Stimulated activated CD8-positive, alpha-beta memory T cell treated with anti-CD3 and anti-CD28 coated beads, Interleukin-15, amount 100 ng/mL, for 48 hours (primary cell): Measurements from ENCODE around the gene SSB.
"Not testable (repeated sequence)": the region's sequence is repeated elsewhere in the genome, so short reads cannot be mapped to it uniquely, and the experiment has no call there.

Source experiments
- DNase-seq, 2 donors: peaks; one replicate each; pipeline ENCODE4 v3.0.0-alpha.2; 2020; ENCODE audit warnings: low read depth in 2 of 2

The SSB gene

GRCh38 chr2:169798718-169799592, at the start of gene SSB:
SSB (plus strand) TSS chr2:169798871; CDS start chr2:169800961, 2,090 bp downstream.
- DNase-seq: peak; percentile 96 to 97

- DNase-seq: no peak
Observed at GRCh38 chr2:169752752-169753151, 45.9 kb upstream of the SSB start.

GRCh38 chr2:169755083-169755870, 43.4 kb upstream of the SSB start:
- no peak for DNase-seq

GRCh38 chr2:169756342-169756741, 42.3 kb upstream of the SSB start:
- no peak for DNase-seq

GRCh38 chr2:169757356-169757755, 41.3 kb upstream of the SSB start:
- DNase-seq: no peak

- DNase-seq: no peak
Observed at GRCh38 chr2:169757778-169758177, 40.9 kb upstream of the SSB start.

GRCh38 chr2:169759987-169760386, 38.7 kb upstream of the SSB start:
- no peak for DNase-seq

- DNase-seq: not testable (repeated sequence)
Observed at GRCh38 chr2:169760798-169761197, 37.9 kb upstream of the SSB start.

GRCh38 chr2:169761251-169761969, 37.3 kb upstream of the SSB start:
- no peak for DNase-seq

- no peak for DNase-seq
Observed at GRCh38 chr2:169761970-169762292, 36.7 kb upstream of the SSB start.

- no peak for DNase-seq
Observed at GRCh38 chr2:169765523-169765922, 33.1 kb upstream of the SSB start.

GRCh38 chr2:169767243-169767888, 31.3 kb upstream of the SSB start:
- DNase-seq: peak; percentile 10 to 21

- DNase-seq: no peak
Observed at GRCh38 chr2:169768262-169768995, 30.2 kb upstream of the SSB start.

GRCh38 chr2:169771021-169771420, 27.6 kb upstream of the SSB start:
- DNase-seq: no peak

- DNase-seq: no peak
Observed at GRCh38 chr2:169771612-169772011, 27.1 kb upstream of the SSB start.

- no peak for DNase-seq
Observed at GRCh38 chr2:169772651-169773050, 26.0 kb upstream of the SSB start.

- no peak for DNase-seq
Observed at GRCh38 chr2:169775354-169775753, 23.3 kb upstream of the SSB start.

GRCh38 chr2:169775765-169776164, 22.9 kb upstream of the SSB start:
- DNase-seq: no peak

GRCh38 chr2:169776252-169776761, 22.4 kb upstream of the SSB start:
- no peak for DNase-seq

GRCh38 chr2:169778446-169778845, 20.2 kb upstream of the SSB start:
- DNase-seq: no peak
